NCI-H82 treated with DMSO at 0.1 percent for 48 hours (cell line): Measurements from ENCODE around the gene PLXND1.
"Not testable (repeated sequence)": the region's sequence is repeated elsewhere in the genome, so short reads cannot be mapped to it uniquely, and the experiment has no call there.

ENCODE experiments used
- DNase-seq: peaks from one replicate; lab custom pipeline; 2025; ENCODE audit not compliant: unreplicated experiment; lab: John Stamatoyannopoulos, UW

The PLXND1 gene

DNA sequence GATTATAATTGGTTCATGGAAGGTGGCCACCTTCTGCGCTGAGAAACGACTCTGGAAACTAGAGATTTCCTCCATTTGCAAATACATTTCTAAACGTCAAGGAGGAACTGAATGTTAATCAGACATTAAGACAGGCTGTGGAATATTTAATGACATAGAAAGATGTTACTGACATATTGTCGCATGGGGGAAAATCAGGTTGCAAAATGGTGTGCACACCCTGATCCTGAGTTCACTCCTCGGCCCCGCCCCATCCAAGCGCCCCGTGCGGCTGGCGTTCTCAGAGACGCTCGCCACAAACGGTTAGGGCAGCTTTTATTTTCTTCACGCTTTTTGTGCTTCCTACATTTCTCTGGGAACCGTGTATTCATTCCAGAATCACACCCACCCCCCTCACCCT is 52.8 kb downstream of the PLXND1 start:
- DNase-seq, result no peak

DNA sequence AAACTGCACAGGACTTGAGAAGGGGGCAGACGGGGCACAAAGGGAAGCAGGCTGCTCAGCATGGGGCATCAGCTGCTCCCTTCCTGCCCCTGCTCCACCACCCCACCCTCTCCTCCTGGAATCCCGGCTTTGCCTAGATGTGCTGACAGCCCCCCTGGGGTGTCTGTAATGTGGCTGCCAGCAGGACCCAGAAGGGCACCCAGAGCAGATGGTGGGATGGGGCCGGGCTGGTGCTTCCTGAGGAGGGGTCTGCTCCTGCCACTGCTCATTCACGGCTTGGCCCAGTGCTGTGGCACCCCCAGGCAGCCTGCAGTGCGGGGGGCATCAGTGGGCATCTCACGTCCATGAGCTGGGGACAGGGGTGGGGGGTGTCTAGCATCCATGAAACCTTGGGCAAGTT is 53.3 kb downstream of the PLXND1 start:
- DNase-seq, result no peak

DNA sequence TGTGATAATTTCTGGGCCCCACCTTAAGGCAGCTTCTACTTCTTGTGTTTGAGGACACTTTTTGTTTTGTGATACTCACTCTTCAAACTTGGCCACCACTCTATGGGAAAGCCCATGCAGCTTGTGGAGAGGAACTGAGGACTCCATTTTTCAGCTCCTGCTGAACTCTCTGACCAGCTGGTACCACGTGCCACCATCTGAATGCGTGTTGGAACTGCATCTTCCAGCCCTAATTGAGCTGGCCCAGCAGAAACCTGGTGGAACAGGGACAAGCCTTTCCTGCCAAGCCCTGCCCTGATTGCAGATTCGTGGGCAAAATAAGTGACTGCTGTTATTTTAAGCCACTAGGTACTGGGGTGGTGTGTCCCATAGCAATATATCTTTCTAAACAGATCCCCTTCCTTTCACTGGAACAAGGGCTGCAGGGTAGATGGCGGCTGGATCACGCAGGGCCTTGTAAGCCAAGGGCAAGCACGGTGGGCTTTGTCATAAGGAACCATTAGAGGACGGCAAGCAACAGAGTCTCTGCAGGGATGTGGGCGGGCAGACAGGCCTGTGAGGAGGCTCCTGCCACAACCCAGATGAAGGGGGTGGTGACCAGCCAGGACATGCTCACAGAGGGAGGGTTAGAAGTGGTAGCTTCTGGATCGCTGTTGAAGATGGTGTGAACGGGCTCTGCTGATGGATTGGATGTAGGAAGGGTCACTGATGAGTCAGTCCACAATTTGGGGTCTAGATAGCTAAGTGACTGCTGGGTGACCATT is 54.0 kb downstream of the PLXND1 start:
- DNase-seq, result no peak

DNA sequence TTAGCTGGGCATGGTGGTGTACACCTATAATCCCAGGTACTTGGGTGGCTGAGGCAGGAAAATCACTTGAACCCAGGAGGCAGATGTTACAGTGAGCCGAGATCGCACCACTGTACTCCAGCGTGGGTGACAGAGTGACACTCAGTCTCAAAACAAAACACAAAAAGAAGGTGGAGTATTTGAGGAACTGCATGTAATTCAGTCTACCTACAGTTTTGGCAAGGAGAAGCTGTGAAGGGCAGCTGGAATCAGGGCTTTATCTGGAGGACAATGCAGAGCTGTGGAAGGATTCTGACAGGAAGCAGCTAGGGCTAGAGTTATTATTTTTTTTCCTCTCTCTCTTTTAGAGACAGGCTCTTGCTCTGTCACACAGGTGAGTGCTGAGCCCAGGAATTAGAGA is 56.7 kb downstream of the PLXND1 start:
- no peak for DNase-seq

DNA sequence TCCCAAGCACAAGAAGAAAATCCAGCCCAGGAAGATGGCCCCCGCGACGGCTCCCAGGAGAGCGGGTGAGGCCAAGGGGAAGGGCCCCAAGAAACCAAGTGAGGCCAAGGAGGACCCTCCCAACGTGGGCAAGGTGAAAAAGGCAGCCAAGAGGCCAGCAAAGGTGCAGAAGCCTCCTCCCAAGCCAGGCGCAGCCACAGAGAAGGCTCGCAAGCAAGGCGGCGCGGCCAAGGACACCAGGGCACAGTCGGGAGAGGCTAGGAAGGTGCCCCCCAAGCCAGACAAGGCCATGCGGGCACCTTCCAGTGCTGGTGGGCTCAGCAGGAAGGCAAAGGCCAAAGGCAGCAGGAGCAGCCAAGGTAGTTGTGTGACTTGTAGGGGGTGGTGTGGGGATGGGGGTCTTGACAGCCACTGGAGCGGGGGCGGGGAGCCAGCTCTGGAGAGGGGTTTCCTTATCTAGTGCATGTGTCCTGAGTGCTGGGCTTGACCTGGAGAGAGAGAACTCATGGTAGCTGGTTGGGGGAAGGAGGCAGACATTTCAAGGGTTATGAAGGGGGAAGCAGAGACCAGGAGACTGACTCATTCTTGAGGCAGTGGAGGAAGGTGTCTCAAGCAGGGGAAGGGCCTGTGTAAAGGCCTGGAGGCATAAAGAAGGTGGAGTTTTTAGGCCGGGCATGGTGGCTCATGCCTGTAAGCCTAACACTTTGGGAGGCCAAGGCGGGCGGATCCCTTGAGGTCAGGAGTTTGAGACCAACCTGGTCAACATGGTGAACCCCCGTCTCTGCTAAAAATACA is 57.3 kb downstream of the PLXND1 start:
- DNase-seq, result no peak

DNA sequence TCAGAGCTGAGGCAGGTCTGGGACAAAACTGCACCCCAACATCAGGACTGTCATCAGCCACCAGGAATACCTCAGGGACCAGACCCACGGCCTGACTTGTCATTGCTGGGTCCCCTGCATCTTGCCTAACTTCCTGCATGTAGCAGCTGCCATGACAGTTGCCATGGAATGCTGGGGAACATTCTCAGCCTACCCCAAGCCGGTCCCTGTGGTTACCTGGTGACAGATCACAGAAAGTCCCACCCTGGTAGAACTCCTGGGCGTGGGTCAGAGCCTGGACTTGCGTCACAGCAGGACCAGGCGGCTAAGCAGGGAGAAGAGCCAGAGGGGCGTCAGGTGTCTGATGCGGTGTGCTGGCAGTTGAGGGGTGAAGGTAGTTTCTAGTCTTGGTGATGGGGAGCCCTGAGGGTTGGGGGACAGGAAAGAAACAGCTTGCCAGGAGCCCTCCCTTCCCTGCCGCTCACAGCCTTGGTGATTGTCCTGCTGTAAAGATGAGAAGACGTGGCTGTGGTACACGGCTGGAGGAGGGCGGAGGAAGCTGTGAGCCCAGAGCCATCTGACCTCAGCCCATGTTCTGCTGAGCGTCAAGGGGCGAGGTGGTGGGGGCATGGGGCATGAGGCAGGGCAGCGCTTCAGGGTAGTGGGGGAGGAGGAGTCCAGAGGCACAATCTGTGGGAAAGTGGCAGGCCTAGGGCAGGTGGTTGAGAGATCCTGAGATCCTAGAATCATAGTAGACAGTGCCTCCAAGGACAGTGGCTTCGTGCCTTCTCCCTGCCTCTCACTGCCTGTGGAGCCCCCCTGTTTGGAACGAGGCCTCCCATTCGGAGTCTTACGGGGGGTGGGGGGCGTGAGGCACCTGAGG is 58.1 kb downstream of the PLXND1 start:
- no peak for DNase-seq

DNA sequence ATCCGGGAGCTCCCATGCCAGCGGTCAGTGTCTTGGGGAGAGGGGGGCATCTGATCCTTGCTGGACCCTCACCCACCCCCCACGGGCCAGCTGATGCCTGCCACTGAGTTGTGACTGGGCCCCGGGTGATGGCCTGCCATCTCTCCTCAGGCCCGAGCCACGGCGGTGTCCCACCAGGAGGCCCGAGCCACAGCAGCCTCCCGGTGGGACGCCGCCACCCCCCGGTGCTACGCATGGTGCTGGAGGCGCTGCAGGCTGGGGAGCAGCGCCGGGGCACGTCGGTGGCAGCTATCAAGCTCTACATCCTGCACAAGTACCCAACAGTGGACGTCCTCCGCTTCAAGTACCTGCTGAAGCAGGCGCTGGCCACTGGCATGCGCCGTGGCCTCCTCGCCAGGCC is 59.2 kb downstream of the PLXND1 start:
- no peak for DNase-seq

DNA sequence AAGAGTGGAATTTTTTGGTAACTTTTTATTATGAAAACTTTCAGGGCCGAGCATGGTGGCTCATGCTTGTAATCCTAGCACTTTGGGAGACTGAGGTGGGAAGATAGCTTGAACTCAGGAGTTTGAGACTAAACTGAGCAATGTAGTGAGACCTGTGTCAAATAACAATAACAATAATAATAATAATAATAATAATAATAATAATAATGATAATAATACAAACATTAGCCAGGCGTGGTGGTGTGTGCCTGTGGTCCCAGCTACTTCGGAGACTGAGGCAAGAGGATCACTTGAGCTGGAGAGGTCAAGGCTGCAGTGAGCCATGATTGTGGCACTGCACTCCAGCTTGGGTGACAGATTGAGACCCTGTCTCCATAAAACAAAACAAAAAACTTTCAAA is 60.5 kb downstream of the PLXND1 start:
- not testable (repeated sequence) for DNase-seq

DNA sequence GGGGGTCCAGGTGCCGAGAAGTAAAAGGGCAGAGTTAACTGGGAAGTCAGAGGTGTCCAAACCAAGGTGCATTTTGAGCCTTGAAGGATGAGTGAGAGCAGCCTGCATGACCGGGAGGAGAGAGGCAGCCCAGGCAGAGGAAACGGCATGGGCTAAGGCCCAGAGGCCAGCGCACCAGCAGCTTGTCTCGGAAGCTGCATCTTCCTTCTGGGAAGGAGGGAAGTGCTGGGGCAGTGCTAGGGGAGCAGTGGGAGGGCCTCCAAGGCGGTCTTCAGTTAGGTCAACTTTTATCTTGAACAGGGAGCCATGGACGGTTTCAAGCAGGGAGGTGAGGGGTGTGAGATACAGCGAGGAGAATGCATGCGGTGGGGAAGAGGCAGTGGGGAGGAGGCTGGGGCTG is 62.5 kb downstream of the PLXND1 start:
- no peak for DNase-seq

DNA sequence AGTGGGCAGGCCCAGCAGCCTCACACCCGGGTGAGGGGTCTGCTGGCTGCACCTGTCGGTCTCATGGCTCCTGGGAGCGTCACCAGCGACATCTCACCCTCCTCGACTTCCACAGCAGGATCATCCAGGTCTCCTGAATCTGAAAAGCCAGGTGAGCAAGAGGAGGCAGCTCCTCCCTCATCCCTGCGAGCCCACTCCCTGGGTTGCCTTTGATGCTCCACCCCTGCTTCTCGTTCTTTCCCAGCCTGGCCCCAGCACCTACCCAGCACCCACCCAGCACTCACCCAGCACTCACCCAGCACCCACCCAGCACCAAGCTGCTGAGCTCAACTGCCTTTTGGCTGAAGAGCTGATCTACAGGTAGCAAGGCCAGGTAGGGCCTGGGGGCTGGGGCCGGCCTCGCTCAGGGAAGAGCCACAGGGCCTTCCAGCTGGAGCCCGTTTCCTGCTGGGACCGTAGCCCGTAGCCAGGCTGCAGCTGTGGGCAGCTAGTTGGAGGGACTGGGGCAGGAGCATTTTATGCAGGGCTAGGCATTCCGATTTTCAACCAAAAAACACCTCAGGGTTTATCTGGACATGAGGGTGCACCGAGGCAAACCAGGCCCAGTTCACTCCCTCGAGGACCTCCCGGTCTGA is 63.2 kb downstream of the PLXND1 start, which contains the start of gene H1-8:
Gene H1-8 (plus strand): TSS at position 20 of the 635 bp plus-strand sequence. CDS start 44 bp downstream, at position 64.
- DNase-seq, result no peak

DNA sequence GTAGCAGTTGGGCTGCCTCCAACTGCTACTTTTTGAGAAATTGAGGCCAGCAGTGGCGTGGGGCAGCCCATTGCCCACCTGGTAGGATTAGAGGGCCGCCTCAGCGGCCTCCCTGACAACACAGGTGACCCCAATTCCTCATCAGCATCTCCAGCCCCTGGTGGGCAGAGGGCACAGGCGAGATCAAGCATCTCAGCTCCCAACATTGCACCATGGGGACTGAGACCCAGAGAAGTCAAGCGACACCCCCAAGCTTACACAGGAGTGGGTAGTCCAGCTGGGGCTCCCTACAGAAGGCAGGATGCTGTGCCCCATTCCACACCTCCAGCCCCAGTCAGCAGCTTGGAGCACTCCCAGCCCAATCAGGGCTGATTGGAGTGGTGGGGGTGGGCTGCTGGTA is 63.7 kb downstream of the PLXND1 start:
- DNase-seq, result no peak

DNA sequence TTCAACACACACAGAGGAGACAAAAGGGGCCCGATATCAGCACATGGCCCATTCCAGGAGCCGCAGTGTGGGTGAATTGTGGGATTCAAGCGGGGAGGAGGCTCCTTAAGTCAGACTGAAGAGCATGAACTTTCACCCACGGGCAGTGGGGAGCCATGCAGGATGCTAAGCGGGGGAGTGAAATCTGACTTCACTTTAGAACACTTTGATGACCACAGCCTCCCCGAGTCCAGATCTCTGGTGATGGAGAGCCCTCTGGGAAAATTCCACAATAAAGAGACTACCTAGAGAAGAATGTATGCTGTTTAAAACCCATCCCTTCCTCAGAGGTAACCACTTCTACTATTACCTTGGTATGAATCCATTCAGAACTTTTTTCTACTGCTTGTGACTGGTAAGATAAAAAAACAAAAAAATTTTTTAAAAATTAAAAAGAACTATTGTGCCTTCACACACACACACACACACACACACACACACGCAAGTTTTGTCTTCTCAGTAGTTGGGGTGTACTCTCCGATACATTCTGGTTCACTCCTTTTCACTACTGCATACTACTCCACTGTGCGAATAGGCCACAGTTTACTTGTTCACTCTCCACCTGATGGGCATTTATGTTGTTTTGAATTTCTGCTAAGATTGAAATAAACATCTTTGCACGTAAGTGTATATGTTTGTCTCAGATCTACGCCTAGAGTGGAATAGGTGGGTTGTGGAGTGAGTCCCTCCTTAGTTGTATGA is 65.5 kb downstream of the PLXND1 start:
- DNase-seq, result no peak

DNA sequence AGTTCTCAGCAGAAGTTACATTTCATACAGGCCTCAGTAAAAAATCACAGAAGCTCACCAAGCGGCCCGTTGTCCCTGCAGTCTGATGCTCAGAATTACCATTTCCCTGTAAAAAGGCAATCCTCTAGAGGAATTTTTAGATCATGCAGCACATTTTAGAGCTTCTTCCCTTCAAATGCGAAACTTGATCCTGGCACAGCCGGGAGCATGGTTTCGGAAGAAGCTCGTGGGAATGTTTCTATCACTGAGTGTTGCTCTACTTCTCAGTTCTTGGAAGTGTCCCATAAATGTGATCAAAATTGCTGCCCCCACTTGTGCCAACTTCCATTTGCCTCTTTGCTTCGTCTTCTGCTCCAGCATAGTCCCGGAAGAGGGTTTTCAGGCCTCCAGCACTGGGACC is 67.3 kb downstream of the PLXND1 start:
- DNase-seq, result no peak

DNA sequence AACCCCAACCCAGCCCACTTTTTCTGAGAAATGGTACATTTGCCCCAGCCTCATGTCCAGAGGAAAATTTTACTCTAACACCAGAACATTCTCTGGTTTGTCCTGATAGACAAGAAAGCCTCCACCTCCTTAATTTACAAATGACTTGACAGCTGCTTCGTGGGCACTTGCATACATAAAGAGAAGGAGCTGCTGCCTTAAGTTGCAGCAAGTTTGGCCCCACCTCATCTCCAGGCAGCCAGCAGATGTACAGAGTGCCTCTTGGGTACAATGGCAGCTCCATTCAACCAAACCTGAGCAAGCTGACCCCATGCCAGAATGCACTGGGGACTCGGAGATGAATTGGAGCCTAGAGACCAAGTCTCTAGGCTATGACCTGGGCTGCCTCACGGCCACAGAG is 69.7 kb downstream of the PLXND1 start:
- DNase-seq, result no peak

DNA sequence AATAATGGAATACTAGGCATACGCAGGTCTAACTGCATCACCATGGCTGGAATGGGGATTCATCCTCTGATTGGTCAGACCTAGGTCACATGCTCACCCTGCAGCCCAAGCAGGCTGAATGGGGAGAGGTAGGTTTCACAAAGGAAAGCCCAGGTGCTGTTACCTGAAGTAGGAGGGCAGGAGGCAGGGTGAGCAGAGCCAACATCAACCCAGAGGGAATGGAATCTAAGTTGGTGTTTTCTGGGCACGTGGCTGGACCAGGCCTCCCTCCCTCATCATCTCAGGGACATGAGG is 70.2 kb downstream of the PLXND1 start:
- no peak for DNase-seq

DNA sequence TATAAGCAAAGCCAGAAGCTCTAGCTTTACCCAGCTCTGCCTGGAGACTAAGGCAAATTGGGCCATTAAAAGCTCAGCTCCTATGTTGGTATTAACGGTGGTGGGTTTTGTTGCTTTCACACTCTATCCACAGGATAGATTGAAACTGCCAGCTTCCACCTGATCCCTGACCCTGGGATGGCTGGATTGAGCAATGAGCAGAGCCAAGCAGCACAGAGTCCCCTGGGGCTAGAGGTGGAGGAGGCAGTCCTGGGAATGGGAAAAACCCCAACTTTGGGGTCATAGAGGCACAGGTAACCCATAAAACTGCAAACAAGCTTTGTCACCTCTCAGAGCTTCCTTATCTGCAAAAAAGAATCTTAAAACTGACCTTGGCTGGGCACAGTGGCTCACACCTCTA is 71.4 kb downstream of the PLXND1 start:
- DNase-seq, result no peak

DNA sequence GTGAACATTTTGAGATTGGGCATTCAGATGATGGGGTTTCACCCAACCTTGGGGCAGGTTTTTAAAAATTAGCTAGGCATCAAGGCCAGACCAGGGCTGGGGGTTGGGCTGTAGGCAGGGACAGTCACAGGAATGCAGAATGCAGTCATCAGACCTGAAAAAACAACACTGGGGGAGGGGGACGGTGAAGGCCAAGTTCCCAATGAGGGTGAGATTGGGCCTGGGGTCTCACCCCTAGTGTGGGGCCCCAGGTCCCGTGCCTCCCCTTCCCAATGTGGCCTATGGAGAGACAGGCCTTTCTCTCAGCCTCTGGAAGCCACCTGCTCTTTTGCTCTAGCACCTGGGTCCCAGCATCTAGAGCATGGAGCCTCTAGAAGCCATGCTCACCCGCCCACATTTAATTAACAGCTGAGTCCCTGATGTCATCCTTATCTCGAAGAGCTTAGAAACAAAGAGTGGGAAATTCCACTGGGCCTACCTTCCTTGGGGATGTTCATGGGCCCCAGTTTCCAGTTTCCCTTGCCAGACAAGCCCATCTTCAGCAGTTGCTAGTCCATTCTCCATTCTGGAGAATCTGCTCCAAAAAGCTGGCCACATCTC is 71.9 kb downstream of the PLXND1 start:
- DNase-seq, result no peak

DNA sequence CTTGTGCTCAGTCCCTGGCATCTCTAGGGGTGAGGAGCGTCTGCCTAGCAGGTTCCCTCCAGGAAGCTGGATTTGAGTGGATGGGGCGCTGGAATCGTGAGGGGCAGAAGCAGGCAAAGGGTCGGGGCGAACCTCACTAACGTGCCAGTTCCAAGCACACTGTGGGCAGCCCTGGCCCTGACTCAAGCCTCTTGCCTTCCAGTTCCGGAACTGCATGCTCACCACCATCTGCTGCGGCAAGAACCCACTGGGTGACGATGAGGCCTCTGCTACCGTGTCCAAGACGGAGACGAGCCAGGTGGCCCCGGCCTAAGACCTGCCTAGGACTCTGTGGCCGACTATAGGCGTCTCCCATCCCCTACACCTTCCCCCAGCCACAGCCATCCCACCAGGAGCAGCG is 73.1 kb downstream of the PLXND1 start:
- no peak for DNase-seq

DNA sequence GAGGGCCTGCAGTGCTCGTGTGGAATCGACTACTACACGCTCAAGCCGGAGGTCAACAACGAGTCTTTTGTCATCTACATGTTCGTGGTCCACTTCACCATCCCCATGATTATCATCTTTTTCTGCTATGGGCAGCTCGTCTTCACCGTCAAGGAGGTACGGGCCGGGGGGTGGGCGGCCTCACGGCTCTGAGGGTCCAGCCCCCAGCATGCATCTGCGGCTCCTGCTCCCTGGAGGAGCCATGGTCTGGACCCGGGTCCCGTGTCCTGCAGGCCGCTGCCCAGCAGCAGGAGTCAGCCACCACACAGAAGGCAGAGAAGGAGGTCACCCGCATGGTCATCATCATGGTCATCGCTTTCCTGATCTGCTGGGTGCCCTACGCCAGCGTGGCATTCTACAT is 74.2 kb downstream of the PLXND1 start:
- no peak for DNase-seq

DNA sequence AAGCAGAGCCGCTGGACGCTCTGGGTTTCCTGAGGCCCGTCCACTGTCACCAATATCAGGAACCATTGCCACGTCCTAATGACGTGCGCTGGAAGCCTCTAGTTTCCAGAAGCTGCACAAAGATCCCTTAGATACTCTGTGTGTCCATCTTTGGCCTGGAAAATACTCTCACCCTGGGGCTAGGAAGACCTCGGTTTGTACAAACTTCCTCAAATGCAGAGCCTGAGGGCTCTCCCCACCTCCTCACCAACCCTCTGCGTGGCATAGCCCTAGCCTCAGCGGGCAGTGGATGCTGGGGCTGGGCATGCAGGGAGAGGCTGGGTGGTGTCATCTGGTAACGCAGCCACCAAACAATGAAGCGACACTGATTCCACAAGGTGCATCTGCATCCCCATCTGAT is 74.8 kb downstream of the PLXND1 start:
- DNase-seq, result no peak
